ENCODE measurements around the gene OR8D1. TPM values are rescaled to one million over a fixed set of nuclear protein-coding genes. Genes with fewer than 3 reads are reported as not detected.

The OR8D1 gene
- total and polyA plus RNA-seq, 9 of the 15 experiments (the other 6 are each of a cell fraction or from before 2014, with no cell fraction given), result 0.08 to 0.55 TPM; not detected in 7

- peak in 1 of 2 experiments; percentile 46; a peak in 2 of 4 replicates for TF ChIP-seq RAD21 (CRISPR knock-in tag; conservative IDR thresholded peaks at IDR 0.05 in 1 of 2, IDR thresholded peaks at IDR 0.05 in 1 of 2)
Measured at GRCh38 chr11:124329787-124330478, 16.2 kb upstream of the OR8D1 start (continued).

GRCh38 chr11:124327775-124328174 is 14.0 kb upstream of the OR8D1 start:
- Histone ChIP-seq H3K79me2 (ENCODE audit: control insufficient read depth, insufficient read depth, low read length) (no peaks in the 10 kb centered on the region), H3K9ac (ENCODE audit: insufficient read depth in 1 of 2, low read depth in 2 of 2, low read length in 2 of 2) (no peak overlapping the region), H3K27me3 (ENCODE audit: control insufficient read depth in 2 of 2, insufficient read depth in 2 of 2, low read length in 2 of 2) (no peaks in the 10 kb centered on the region), H3K9me3 (replicated peaks; ENCODE audit: control insufficient read depth, insufficient read depth, low read depth, low read length) (no peaks in the 10 kb centered on the region), H3K4me3 (no peak overlapping the region), H3K4me2 (ENCODE audit: insufficient read depth, low read length) (no peak overlapping the region), H2AFZ (ENCODE audit: low read depth, low read length) (no peak overlapping the region), H3K36me3 (ENCODE audit: control insufficient read depth, insufficient read depth, low read length) (no peaks in the 10 kb centered on the region), H4K20me1 (replicated peaks; ENCODE audit: control insufficient read depth, insufficient read depth, low read length) (no peaks in the 10 kb centered on the region), H3K27ac (ENCODE audit: extremely low read depth, low read depth, low read length) (no peak overlapping the region), H3K4me1 (replicated peaks in 1 of 2; ENCODE audit: control insufficient read depth in 2 of 2, insufficient read depth in 2 of 2, low read length in 2 of 2) (no peaks in the 10 kb centered on the region), H3K9me1 (ENCODE audit: control insufficient read depth, insufficient read depth, low read length) (no peaks in the 10 kb centered on the region)
- DNase-seq (ENCODE audit: extremely low read depth in 1 of 4, low spot score in 3 of 4) (no peak), ATAC-seq (no peak), FAIRE-seq (no peak)
- CTCF ChIA-PET (ENCODE audit: low intra/inter-chr PET ratio), result interaction anchor here (0.7 kb wide), 1 partner anchor 220 kb away, joined by 3 read pairs; no protein-coding TSS in a partner anchor
- POLR2A ChIA-PET, result no interaction called here
- no TSS peak for BruUV-seq (replicated peaks)
- in situ Hi-C loops (cut with MboI) (no loop called here), intact Hi-C loops (cut with micrococcal nuclease) (loop anchor here (2.0 to 10.0 kb wide), 2 partner anchors 57 to 219 kb away; partner anchors contain the start of gene OR8B2)
- 80% methylated on average over 1 of the region's 1 CpG for WGBS (ENCODE audit: insufficient coverage, low coverage, missing lambda C conversion rate)
- TF ChIP-seq NFRKB (IDR thresholded peaks at IDR 0.05; ENCODE audit: low read depth) (no peak), TOE1 (IDR thresholded peaks at IDR 0.05; ENCODE audit: borderline replicate concordance) (no peak), TOE1 (CRISPR knock-in tag; IDR thresholded peaks at IDR 0.05; ENCODE audit: borderline replicate concordance, low read depth) (no peak), ZNF165 (CRISPR knock-in tag; IDR thresholded peaks at IDR 0.05; ENCODE audit: borderline replicate concordance) (no peak), SPI1 (IDR thresholded peaks at IDR 0.05; ENCODE audit: borderline replicate concordance, low read depth, low read length) (no peak), EZH2 (IDR thresholded peaks at IDR 0.05; ENCODE audit: borderline replicate concordance, low read depth, low read length) (no peak), HLTF (IDR thresholded peaks at IDR 0.05) (peak; percentile 96), ZNF518B (CRISPR knock-in tag; IDR thresholded peaks at IDR 0.05) (no peak), MCM5 (IDR thresholded peaks at IDR 0.05; ENCODE audit: low read depth) (no peak), TRIM28 (IDR thresholded peaks at IDR 0.05) (peak; percentile 53; the same call in 1 of the 2 replicates), ZNF280B (CRISPR knock-in tag; IDR thresholded peaks at IDR 0.05) (0 out of 2 replicates have a peak, but pooled peaks have one; percentile 28), FOXA3 (CRISPR knock-in tag; conservative IDR thresholded peaks at IDR 0.05 in 1 of 2, IDR thresholded peaks at IDR 0.05 in 1 of 2) (peak in 1 of 2 experiments; percentile 90; a peak in 2 of 4 replicates), DLX4 (CRISPR knock-in tag; IDR thresholded peaks at IDR 0.05) (no peak), POLR2AphosphoS5 (IDR thresholded peaks at IDR 0.05; ENCODE audit: control insufficient read depth, insufficient read depth, low read depth, low read length) (no peak)

Data from K562 (cell line).